HT1080 (cell line): Measurements from ENCODE around the gene RTL1. TPM values are rescaled to one million over a fixed set of nuclear protein-coding genes. Genes with fewer than 3 reads are reported as not detected.

Experiments
- DNase-seq: peaks from one replicate; pipeline ENCODE4 v3.0.0-alpha.2; 2015; ENCODE audit warnings: low read depth
- total RNA-seq: library from RNA; depleted of rRNA; stranded (reverse); fragments of >200 nt; shearing (Covaris generic); gene quantifications from 2 replicates; pipeline ENCODE4 v1.2.3, GENCODE V29; 2014

The RTL1 gene
- total RNA-seq, 1 experiment from 2014 or later, result 0.16 TPM

GRCh38 chr14:100866666-100867630 is 36.6 kb downstream of the RTL1 start:
- DNase-seq, result no peak

DNA sequence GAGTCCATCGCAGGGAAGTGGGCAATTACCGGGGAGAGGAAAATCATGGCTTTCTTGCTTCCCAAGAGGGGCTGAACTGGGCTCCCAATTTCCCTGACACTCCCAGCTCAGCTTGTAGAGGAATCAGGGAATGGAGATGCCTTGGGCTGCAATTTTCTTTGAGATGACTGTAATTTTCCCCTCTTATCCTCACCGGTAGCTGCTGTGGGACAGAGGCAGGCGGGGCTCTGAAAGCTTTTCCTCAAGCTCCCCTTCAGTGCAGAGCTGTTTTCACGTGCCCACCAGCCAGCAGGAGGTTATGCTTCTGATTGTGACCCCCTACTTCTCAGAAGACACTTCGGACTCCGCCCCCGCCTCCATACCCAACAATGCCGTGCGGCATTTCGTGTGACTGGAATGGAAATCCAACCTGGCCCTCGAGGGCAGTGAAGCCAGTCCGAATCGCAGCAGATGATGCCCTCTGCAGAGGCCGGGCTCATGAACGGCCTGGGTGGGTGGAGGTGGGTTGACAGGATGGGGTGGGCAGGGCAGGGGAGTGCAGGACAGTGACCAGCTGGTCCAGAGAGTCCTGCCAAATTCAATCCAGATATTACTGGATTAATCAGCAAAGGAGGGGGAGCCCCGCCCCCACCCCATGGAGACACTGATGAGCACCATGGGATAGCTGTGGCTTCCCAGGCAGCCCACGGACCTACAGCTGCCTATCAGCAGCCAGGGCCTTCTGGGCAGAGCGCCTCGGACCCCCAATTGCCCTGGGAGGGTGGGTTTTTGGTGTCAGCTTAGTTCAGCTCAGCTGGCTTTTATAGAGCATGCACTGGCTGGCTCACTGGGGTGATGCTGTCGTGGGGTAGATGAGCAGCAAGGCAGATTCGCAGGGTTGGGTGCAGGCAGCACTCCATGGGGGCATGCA is 37.6 kb downstream of the RTL1 start:
- DNase-seq, result no peak

DNA sequence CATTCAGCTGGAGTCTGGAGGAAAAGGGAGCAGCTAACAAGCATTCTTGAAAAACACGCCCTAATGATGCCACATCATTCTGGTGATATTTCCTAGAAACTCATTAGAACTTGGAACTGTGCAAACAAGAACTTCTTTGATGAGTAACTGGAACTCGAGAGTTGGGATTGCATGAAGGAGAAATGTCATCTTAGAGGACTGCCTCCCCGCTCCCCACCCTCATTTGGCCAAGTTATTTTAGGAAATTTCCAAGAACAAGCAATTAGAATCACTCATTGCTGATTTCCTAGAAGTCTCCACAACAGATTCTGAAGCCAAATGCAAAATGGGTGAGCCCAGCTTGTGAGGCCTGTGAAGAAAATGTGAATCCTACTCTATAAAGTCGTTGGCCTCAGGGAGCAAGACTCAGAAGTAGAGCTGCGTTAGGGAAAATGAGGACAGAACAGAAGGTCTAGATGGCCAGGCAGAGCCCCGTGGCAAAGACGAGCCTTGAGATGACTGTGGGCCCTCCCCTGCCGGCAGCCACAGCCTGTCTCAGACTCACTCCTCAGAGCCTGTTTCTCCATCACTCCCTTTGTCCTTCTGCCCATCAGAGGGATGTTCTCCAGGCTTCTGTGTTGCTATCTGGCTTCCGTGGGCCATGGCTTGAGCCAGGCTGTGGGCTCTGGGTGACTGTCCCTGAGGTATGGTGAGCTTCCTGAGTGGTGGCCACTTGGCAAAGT is 38.4 kb downstream of the RTL1 start:
- DNase-seq, result no peak

GRCh38 chr14:100864206-100864605 is 39.3 kb downstream of the RTL1 start:
- DNase-seq, result no peak

DNA sequence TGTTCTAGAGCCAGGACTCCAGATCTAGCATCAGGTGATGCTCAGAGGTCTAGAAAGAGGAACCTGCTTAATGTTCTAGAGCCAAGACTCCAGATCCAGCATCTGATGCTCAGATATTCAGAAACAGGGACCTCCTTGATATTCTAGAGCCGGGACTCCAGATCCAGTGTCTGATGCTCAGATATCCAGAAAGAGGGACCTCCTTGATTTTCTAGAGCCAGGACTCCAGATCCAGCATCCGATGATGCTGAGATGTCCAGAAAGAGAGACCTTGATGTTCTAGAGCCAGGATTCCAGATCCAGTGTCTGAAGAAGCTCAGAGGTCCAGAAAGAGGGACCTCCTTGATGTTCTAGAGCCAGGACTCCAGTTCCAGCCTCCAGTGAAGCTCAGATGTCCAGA is 40.7 kb downstream of the RTL1 start:
- DNase-seq, result no peak

- DNase-seq, result no peak
These were observed 41.2 kb downstream of the RTL1 start for GRCh38 chr14:100862277-100862676.

DNA sequence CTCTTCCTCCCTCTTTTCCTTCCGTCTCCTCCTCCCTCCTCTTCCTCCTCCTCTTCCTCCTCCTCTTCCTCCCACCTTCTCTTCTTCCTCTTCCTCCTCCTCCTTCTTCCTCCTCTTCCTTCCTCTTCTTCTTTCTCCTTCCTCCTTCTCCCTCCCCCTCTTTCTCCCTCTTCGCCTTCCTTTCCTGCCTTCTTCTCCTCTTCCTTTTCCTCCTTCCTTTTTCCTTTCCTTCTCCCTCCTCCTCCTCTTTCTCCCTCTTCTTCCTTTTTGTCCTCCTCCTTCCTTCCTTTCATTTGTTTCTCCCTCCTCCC is 41.6 kb downstream of the RTL1 start:
- DNase-seq, result no peak

DNA sequence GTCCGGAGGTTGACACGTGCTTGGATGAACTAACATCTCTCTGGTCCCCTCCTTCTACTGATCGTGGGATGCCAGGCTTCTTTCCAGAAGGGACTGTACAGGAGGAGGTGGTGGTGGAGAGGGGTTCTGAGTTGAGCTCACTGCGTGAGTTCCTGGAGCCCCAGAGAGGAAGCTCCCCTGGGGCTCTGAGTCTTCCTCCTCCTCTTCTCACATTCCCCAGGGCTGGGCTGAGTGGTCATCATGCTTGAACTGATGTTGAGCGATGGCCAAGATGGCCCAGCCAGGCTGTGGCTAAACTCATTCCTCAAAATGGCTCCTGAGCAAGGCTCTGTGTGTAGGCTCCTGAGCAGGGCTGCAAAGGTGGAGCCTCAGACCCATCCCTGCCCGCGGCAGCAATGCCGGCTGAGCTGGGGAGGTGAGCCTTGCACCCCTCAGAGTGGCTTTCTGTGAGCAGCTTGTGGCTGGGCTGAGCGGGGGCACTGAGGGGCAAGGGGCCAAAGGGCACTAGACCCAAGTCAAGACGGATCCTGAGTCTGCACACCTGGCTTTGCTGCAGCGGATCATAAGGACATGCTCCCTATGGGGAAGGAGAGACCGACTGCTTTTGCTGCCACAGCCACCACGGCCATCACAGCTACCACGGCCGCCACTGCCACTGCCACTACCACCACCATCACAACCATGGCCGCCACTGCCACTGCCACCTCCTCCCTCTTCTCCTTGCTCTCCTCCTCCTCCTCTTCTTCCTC is 42.2 kb downstream of the RTL1 start:
- no peak for DNase-seq

DNA sequence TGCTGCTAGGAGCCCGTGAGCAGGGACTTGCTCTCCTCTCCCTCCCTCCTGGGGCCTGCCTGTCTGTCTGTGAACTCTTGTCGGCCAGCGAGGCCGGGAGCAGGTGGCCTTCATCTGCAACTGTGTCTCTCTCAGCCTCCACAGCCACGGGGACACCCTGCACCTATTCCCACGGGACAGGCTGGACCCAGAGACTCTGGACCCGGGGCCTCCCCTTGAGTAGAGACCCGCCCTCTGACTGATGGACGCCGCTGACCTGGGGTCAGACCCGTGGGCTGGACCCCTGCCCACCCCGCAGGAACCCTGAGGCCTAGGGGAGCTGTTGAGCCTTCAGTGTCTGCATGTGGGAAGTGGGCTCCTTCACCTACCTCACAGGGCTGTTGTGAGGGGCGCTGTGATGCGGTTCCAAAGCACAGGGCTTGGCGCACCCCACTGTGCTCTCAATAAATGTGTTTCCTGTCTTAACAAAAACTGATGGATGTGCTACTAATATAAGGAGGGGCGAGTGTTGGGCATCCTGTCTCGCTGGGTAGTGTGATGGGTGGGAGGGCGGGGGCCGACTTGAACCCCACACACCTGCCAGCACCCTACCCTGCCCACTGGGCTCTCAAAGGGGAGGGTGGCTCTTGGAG is 42.9 kb downstream of the RTL1 start:
- DNase-seq, result no peak

- no peak for DNase-seq
These were observed 43.7 kb downstream of the RTL1 start for GRCh38 chr14:100859781-100860180.

GRCh38 chr14:100858838-100859220 is 44.7 kb downstream of the RTL1 start:
- DNase-seq, result no peak

- no peak for DNase-seq
These were observed 45.3 kb downstream of the RTL1 start for GRCh38 chr14:100857923-100858837.

- no peak for DNase-seq
These were observed 46.1 kb downstream of the RTL1 start for GRCh38 chr14:100857233-100857922.

- DNase-seq, result no peak
These were observed 47.2 kb downstream of the RTL1 start for GRCh38 chr14:100856056-100856950.

GRCh38 chr14:100855256-100855930 is 48.1 kb downstream of the RTL1 start:
- no peak for DNase-seq

GRCh38 chr14:100854435-100854834 is 49.1 kb downstream of the RTL1 start:
- no peak for DNase-seq
